OCI-LY3 (cell line): ENCODE results near the gene OPN3.

Experiments
- CTCF ChIP-seq: fragments of 200-600, 300-600 bp; sonication (generic); IDR thresholded peaks from 2 replicates; pipeline ENCODE4 v1.5.1; 2014; ENCODE audit warnings: antibody characterized with exemption, low read length, low read depth
- EZH2phosphoT487 ChIP-seq: fragments of 200-600 bp; shearing (Covaris generic); IDR thresholded peaks from 2 replicates; pipeline ENCODE4 v1.6.1; 2018; ENCODE audit warnings: antibody characterized with exemption, mixed run types, low read depth

DNA sequence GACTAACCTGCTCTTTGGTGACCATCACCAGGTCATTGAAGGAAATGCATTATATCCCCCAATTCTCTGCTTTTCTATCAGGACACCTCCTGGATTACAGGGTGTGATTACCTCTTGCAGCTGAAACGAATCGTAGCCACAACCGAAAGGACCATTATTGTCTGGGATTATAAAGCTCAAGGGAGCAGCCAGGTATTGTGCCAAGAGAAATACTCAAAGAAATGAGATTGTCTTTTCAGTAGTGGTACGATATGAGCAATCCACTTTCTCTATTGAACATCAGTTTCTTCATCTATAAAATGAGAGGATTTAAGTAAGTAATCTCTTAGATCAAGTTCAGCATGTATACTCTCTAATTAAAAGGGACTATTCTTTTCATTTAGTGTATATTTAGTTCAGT, 39.2 kb upstream of the OPN3 start:
- TF ChIP-seq CTCF (no peak), EZH2phosphoT487 (no peak)
